AG09309 (cell line): ENCODE measurements around the gene SLC5A5.
A peak's percentile ranks its signal among the peaks of the same experiment; 100 is the strongest.

Experiments
- DNase-seq: peaks from one replicate; pipeline ENCODE4 v3.0.0-alpha.2; 2010; ENCODE audit warnings: low read depth
- H3K4me3 ChIP-seq: 2 replicates; pipeline ENCODE4 v1.5.1; 2011; ENCODE audit warnings: mild to moderate bottlenecking, low read depth, low read length, moderate library complexity; ENCODE audit not compliant: control insufficient read depth
- TF ChIP-seq, protein P1 (sequence below): IDR thresholded peaks from 2 replicates; pipeline ENCODE4 v1.5.1; 2011; ENCODE audit warnings: mild to moderate bottlenecking, low read depth, low read length, inconsistent platforms; ENCODE audit not compliant: insufficient read depth, control insufficient read depth; ENCODE audit errors: missing control alignments

SLC5A5 gene

GRCh38 chr19:17860993-17861360, 10.8 kb upstream of the SLC5A5 start:
- no peak for DNase-seq
- H3K4me3 ChIP-seq, result peak overlapping the region; percentile 95
- TF ChIP-seq, protein P1, sequence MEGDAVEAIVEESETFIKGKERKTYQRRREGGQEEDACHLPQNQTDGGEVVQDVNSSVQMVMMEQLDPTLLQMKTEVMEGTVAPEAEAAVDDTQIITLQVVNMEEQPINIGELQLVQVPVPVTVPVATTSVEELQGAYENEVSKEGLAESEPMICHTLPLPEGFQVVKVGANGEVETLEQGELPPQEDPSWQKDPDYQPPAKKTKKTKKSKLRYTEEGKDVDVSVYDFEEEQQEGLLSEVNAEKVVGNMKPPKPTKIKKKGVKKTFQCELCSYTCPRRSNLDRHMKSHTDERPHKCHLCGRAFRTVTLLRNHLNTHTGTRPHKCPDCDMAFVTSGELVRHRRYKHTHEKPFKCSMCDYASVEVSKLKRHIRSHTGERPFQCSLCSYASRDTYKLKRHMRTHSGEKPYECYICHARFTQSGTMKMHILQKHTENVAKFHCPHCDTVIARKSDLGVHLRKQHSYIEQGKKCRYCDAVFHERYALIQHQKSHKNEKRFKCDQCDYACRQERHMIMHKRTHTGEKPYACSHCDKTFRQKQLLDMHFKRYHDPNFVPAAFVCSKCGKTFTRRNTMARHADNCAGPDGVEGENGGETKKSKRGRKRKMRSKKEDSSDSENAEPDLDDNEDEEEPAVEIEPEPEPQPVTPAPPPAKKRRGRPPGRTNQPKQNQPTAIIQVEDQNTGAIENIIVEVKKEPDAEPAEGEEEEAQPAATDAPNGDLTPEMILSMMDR, result no peak

- TF ChIP-seq, protein P1, result no peak
- peak overlapping the region; percentile 95 for H3K4me3 ChIP-seq
- no peak for DNase-seq
Measured at GRCh38 chr19:17861542-17862402, 10.0 kb upstream of the SLC5A5 start.

DNA sequence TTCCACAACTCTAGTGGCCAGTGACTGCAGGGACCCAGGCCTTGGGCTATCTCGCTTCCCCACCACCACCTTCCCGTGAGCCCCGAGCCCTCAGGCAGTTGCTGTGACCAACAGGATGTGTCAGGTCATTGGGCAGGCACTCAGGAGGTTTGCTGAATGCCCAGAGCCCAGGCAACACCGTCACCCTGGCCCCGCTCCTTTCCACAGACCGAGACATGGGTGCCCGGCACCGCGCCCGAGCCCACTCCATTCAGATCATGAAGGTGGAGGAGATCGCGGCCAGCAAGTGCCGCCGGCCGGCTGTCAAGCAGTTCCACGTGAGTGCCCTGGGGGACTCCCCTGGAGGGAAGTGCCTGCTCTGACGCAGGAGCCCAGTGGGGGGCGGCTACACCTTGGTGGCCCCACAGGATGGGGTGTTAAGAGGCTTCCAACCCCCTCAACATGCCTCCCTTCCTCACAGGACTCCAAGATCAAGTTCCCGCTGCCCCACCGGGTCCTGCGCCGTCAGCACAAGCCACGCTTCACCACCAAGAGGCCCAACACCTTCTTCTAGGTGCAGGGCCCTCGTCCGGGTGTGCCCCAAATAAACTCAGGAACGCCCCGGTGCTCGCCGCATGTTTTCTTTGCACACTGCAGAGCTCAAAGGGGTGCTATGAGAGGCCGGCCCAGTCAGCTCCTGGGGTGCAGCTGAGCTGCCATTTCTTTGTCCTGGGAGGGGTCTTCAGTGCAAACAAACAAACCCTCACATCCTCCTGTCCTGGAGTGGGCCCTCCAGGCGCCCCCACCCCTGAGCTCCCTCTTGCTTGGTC, 8.8 kb upstream of the SLC5A5 start:
- no peak overlapping the region for H3K4me3 ChIP-seq
- TF ChIP-seq, protein P1, result no peak

DNA sequence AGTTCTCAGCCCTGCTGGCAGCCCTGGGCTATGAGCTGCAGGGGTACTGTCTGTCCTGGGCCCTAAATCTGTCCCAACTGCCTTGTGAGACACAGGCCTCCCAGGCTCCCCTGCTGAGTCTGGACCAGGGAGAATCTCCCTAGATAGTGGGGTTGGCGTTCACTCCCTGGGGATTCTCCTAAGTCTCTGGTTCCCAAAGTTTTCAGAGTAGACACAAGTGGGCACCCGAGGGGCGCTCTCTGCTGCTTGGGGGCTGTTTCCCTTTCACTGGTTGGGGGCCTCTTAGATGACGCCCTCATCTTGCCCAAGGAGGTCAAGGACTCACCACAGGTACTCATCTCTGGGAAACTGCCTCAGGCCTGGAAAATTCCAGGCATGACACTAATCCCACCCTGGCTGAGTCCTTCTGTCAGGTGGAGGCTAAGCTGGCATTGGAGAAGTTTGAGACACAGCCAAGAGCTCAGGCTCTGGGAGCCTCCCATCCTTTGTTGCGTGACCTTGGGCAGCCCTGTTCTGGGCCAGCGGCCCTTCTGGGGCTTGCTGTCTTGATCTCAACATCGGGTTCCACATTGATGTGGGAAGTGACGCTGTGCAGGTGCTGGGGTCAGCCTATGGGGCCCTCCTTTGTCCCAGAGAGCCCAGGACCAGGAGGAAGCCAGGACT, 8.1 kb upstream of the SLC5A5 start:
- no peak for DNase-seq
- TF ChIP-seq, protein P1, result no peak
- no peak overlapping the region for H3K4me3 ChIP-seq

More for the DNA sequence above, 8.8 kb upstream of the SLC5A5 start:
- no peak for DNase-seq

DNA sequence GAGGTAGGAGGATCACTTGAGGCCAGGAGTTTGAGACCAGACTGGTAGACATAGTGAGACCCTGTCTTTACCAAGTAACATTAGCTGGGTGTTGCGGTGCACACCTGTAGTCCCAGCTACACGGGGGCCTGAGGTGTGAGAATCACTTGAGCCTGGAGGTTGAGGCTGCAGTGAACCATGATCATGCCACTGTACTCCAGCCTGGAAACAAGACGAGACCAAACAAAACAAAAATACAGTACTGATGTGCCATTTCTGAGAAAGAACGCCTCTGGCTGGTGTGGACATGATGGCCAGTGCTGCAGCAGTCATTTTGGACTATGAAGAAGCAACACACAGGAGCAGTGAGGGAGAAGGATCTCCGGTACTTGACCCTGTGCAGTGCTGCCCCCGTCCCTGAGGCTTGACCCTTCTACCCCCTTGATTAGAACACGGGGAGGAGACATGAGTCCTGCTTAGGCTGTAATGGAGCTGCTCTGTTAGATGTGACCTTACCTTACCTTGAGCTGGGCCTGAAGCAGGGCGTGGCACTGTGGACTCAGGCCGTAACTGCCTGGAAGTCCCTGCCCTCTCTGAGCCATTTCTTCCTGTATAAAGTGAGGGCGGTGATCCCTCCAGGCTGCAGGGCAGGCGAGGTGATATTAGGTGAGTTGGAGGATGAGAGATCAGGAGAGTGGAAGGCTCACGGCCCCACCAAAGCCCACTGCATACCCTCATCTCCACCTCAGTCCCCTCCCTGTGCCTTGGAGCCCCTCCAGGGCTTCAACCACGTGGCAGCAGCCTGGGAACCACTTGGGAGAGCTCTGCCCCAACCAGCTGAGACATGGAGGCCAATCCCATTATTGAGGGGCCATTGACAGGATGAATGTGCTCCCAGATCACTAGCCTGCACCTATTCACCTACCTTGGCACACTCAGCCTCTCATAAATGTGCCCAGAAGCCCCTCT, 6.1 kb upstream of the SLC5A5 start:
- H3K4me3 ChIP-seq, result no peak overlapping the region
- TF ChIP-seq, protein P1, result no peak
- no peak for DNase-seq
